HL-60 (cell line): ENCODE data around the gene DAND5.

ENCODE experiments used
- GABPA ChIP-seq: IDR thresholded peaks from 2 replicates; pipeline ENCODE4 v1.6.1; 2012; ENCODE audit warnings: low read depth
- TF ChIP-seq, protein P1 (sequence below): IDR thresholded peaks from one replicate; pipeline ENCODE4 v1.5.1; 2011; ENCODE audit warnings: low read length, control low read depth, inconsistent platforms; ENCODE audit not compliant: insufficient read depth

DNA sequence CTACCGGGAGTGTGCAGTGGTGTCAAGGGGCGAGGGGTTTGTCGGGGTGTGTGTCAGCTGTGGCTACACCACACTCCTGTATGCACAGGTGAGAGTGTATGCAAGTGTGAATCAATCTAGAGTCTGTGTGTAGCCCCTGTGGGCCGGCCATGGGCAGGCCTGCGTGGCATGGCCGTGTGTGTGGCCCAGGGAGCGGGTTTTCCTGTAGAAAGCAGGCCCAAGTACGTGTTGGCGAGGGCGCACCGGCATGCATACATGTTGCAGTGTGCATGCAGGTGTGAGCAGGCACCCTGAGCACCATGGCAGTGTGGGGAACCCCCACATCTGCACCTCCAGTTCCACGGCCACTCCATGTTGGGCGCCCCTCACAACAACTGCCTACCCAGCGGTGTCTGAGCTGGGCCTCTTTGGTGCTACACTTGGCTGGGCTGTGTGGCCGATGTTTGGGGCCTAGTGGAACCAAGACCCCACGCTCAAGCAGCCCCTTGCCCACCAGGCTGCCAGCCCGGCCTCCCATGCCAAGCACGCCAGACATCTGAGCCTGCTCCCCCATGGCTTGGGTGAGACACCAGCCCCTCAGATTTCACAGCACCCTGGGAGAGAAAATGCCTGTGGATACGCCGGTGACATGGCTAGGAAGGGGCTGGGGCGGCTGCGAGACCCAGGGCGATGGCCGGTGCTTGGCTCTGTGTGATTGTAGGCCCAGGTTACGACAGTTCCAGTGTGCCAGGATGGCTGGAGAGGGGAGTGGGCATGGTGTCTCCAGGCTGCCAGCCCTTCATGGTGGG lies 28.0 kb downstream of the DAND5 start:
- no peak for TF ChIP-seq GABPA
- TF ChIP-seq, protein P1, sequence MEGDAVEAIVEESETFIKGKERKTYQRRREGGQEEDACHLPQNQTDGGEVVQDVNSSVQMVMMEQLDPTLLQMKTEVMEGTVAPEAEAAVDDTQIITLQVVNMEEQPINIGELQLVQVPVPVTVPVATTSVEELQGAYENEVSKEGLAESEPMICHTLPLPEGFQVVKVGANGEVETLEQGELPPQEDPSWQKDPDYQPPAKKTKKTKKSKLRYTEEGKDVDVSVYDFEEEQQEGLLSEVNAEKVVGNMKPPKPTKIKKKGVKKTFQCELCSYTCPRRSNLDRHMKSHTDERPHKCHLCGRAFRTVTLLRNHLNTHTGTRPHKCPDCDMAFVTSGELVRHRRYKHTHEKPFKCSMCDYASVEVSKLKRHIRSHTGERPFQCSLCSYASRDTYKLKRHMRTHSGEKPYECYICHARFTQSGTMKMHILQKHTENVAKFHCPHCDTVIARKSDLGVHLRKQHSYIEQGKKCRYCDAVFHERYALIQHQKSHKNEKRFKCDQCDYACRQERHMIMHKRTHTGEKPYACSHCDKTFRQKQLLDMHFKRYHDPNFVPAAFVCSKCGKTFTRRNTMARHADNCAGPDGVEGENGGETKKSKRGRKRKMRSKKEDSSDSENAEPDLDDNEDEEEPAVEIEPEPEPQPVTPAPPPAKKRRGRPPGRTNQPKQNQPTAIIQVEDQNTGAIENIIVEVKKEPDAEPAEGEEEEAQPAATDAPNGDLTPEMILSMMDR, result no peak
